Neural progenitor cell (in vitro differentiated cells): Measurements from ENCODE around the gene ARV1. TPM values are rescaled to one million over a fixed set of nuclear protein-coding genes. Genes with fewer than 3 reads are reported as not detected.
"Not testable (repeated sequence)": the region's sequence is repeated elsewhere in the genome, so short reads cannot be mapped to it uniquely, and the experiment has no call there.

Source experiments
- DNase-seq: peaks from one replicate; pipeline ENCODE4 v3.0.0-alpha.2; 2016; ENCODE audit warnings: low spot score
- H2AFZ ChIP-seq: fragments of 200-600 bp; sonication (generic); replicated peaks from 2 replicates; pipeline ENCODE4 v1.6.1; 2016; ENCODE audit warnings: antibody characterized with exemption
- H3F3A ChIP-seq: fragments of 200-600 bp; sonication (generic); 2 replicates; pipeline ENCODE4 v1.6.1; 2016; ENCODE audit warnings: antibody characterized with exemption, low read depth
- H3K27ac ChIP-seq: fragments of 200-600 bp; sonication (generic); 2 replicates; pipeline ENCODE4 v1.5.1; 2016; ENCODE audit warnings: mild to moderate bottlenecking
- H3K27me3 ChIP-seq: fragments of 200-600 bp; sonication (generic); 2 replicates; pipeline ENCODE4 v1.6.1; 2016; ENCODE audit warnings: mild to moderate bottlenecking, moderate library complexity
- H3K36me3 ChIP-seq: fragments of 200-600 bp; sonication (generic); 2 replicates; pipeline ENCODE4 v1.5.1; 2016
- H3K4me1 ChIP-seq: fragments of 200-600 bp; sonication (generic); 2 replicates; pipeline ENCODE4 v1.6.1; 2016; ENCODE audit warnings: mixed run types
- H3K4me2 ChIP-seq: fragments of 200-600 bp; sonication (generic); 2 replicates; pipeline ENCODE4 v1.6.1; 2016
- H3K4me3 ChIP-seq: fragments of 200-600 bp; sonication (generic); 2 replicates; pipeline ENCODE4 v1.5.1; 2016
- H3K79me2 ChIP-seq: fragments of 200-600 bp; sonication (generic); 2 replicates; pipeline ENCODE4 v1.6.1; 2016; ENCODE audit warnings: low read depth
- H3K9ac ChIP-seq: fragments of 200-600 bp; sonication (generic); 2 replicates; pipeline ENCODE4 v1.6.1; 2016
- H3K9me3 ChIP-seq: fragments of 200-600 bp; sonication (generic); 2 replicates; pipeline ENCODE4 v1.5.1; 2016; ENCODE audit warnings: low read depth
- H4K20me1 ChIP-seq: fragments of 200-600 bp; sonication (generic); 2 replicates; pipeline ENCODE4 v1.6.1; 2016; ENCODE audit warnings: low read depth
- H3K27ac Mint-ChIP-seq: 3 replicates; pipeline ENCODE4 v1.8.0; 2021; ENCODE audit warnings: mixed read lengths
- H3K27me3 Mint-ChIP-seq: 2 replicates; pipeline ENCODE4 v1.8.0; 2022; ENCODE audit warnings: low read depth, mild to moderate bottlenecking, inconsistent platforms, moderate library complexity, mixed read lengths; ENCODE audit not compliant: insufficient read depth
- H3K36me3 Mint-ChIP-seq: 3 replicates; pipeline ENCODE4 v1.8.0; 2021; ENCODE audit warnings: mixed read lengths
- H3K4me1 Mint-ChIP-seq: 3 replicates; pipeline ENCODE4 v1.8.0; 2021; ENCODE audit warnings: mixed read lengths
- H3K4me3 Mint-ChIP-seq: 3 replicates; pipeline ENCODE4 v1.8.0; 2021; ENCODE audit warnings: mild to moderate bottlenecking, moderate library complexity, mixed read lengths
- H3K9me3 Mint-ChIP-seq: 3 replicates; pipeline ENCODE4 v1.8.0; 2020; ENCODE audit warnings: mixed read lengths
- EZH2 ChIP-seq: fragments of 200-600 bp; sonication (generic); IDR thresholded peaks from 2 replicates; pipeline ENCODE4 v1.6.1; 2017; ENCODE audit warnings: antibody characterized with exemption, mild to moderate bottlenecking, moderate library complexity
- EZH2phosphoT487 ChIP-seq: fragments of 200-600 bp; sonication (generic); IDR thresholded peaks from 2 replicates; pipeline ENCODE4 v1.6.1; 2017; ENCODE audit warnings: antibody characterized with exemption
- total RNA-seq: library from RNA; depleted of rRNA; stranded (reverse); fragments of >200 nt; gene quantifications from 2 replicates; pipeline ENCODE4 v1.2.3, GENCODE V29; 2015; ENCODE audit warnings: low replicate concordance
- TF ChIP-seq, protein P1 (sequence below): fragments of 200-600 bp; sonication (generic); IDR thresholded peaks from 2 replicates; pipeline ENCODE4 v1.5.1; 2017; ENCODE audit warnings: antibody characterized with exemption, mild to moderate bottlenecking

The ARV1 gene
- total RNA-seq, 1 donor from 2014 or later: 23.3 TPM

DNA sequence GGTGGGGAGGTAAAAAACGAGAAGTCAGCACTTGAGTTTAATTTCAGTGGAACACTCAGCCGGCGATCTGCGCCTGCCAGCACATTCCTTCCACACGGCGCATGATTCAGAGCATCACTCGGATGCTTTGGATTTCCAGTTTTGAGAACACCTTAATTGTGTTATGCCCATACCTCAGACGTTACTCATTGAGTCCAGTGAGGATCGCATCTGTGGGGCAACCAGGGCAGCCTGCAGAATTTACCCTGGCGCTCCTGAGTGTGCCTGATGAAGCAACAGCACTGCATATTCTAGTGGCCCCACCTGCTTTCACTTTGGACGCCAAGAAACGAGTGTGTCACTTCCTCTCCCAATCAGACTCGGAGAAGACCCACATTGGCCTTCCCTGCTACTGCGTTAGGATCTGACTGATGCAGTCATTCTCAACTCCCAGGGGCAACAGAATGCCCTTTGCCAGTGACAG is 41.3 kb downstream of the ARV1 start:
- H3K27ac ChIP-seq: no peak overlapping the region
- DNase-seq: no peak
- TF ChIP-seq EZH2 (no peak), EZH2phosphoT487 (no peak)
- TF ChIP-seq, protein P1, sequence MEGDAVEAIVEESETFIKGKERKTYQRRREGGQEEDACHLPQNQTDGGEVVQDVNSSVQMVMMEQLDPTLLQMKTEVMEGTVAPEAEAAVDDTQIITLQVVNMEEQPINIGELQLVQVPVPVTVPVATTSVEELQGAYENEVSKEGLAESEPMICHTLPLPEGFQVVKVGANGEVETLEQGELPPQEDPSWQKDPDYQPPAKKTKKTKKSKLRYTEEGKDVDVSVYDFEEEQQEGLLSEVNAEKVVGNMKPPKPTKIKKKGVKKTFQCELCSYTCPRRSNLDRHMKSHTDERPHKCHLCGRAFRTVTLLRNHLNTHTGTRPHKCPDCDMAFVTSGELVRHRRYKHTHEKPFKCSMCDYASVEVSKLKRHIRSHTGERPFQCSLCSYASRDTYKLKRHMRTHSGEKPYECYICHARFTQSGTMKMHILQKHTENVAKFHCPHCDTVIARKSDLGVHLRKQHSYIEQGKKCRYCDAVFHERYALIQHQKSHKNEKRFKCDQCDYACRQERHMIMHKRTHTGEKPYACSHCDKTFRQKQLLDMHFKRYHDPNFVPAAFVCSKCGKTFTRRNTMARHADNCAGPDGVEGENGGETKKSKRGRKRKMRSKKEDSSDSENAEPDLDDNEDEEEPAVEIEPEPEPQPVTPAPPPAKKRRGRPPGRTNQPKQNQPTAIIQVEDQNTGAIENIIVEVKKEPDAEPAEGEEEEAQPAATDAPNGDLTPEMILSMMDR: no peak
- H3K36me3 ChIP-seq: no peaks in the 10 kb centered on the region
- Mint-ChIP-seq H3K27ac (no peak overlapping the region), H3K4me1 (no peaks in the 10 kb centered on the region), H3K4me3 (no peak overlapping the region), H3K27me3 (peaks cover 4% of the 10 kb centered on the region), H3K36me3 (peaks cover 11% of the 10 kb centered on the region), H3K9me3 (no peaks in the 10 kb centered on the region)
- no peak overlapping the region for H3K4me3 ChIP-seq
- H3F3A ChIP-seq: no peaks in the 10 kb centered on the region
- no peaks in the 10 kb centered on the region for H4K20me1 ChIP-seq
- H3K79me2 ChIP-seq: no peaks in the 10 kb centered on the region
- H3K9ac ChIP-seq: no peak overlapping the region
- no peaks in the 10 kb centered on the region for H3K4me1 ChIP-seq
- H3K4me2 ChIP-seq: no peak overlapping the region
- no peaks in the 10 kb centered on the region for H3K27me3 ChIP-seq
- H3K9me3 ChIP-seq: no peaks in the 10 kb centered on the region
- H2AFZ ChIP-seq: no peak overlapping the region

DNA sequence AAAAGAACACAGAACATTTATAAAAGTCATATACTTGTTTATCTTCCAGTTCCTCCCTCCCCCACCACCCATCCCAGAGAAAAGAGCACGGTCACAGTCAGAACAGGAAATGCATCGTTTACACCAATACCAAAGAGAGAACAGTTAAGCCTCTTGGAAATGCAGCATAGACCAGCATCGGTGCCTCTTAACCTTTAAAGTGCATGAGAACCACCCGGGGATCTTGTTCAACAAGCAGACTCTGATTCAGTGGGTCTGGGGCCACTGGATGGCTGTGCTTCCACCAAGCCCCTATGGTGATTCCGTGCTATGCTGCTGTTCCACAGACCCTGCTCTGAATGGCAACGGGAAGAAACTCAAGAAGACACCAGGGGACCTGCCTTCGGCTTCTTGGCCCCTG is 41.9 kb downstream of the ARV1 start:
- Mint-ChIP-seq H3K27ac (no peak overlapping the region), H3K4me1 (no peaks in the 10 kb centered on the region), H3K36me3 (peaks cover 11% of the 10 kb centered on the region), H3K27me3 (peaks cover 4% of the 10 kb centered on the region), H3K9me3 (no peaks in the 10 kb centered on the region), H3K4me3 (no peak overlapping the region)
- Histone ChIP-seq H2AFZ (no peak overlapping the region), H3K36me3 (no peaks in the 10 kb centered on the region), H3K4me2 (no peak overlapping the region), H3K27ac (no peak overlapping the region), H3K9ac (no peak overlapping the region), H3K4me1 (no peaks in the 10 kb centered on the region), H3K9me3 (no peaks in the 10 kb centered on the region), H4K20me1 (no peaks in the 10 kb centered on the region), H3F3A (no peaks in the 10 kb centered on the region), H3K27me3 (no peaks in the 10 kb centered on the region), H3K79me2 (no peaks in the 10 kb centered on the region), H3K4me3 (no peak overlapping the region)
- TF ChIP-seq, protein P1: no peak
- TF ChIP-seq EZH2phosphoT487: no peak
- no peak for TF ChIP-seq EZH2
- DNase-seq: no peak

DNA sequence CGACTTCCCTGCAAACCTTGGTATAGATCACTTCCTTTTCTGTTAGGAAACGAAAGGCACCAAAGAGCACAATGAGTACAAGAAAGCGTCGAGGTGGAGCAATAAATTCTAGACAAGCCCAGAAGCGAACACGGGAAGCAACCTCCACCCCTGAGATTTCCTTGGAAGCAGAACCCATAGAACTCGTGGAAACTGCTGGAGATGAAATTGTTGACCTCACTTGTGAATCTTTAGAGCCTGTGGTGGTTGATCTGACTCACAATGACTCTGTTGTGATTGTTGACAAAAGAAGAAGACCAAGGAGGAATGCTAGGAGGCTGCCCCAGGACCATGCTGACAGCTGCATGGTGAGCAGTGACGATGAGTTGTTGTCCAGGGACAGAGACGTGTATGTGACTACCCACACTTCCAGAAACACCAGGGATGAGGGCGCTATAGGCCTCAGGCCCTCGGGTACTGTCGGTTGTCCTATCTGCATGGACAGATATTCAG is 42.7 kb downstream of the ARV1 start:
- Mint-ChIP-seq H3K9me3 (no peaks in the 10 kb centered on the region), H3K4me1 (peaks cover 6% of the 10 kb centered on the region), H3K27ac (no peak overlapping the region), H3K36me3 (peaks cover 11% of the 10 kb centered on the region), H3K4me3 (no peak overlapping the region), H3K27me3 (peaks cover 4% of the 10 kb centered on the region)
- Histone ChIP-seq H3K4me2 (no peak overlapping the region), H3K4me1 (no peaks in the 10 kb centered on the region), H3F3A (no peaks in the 10 kb centered on the region), H3K9me3 (no peaks in the 10 kb centered on the region), H3K27ac (no peak overlapping the region), H2AFZ (no peak overlapping the region), H3K79me2 (no peaks in the 10 kb centered on the region), H3K9ac (no peak overlapping the region), H4K20me1 (no peaks in the 10 kb centered on the region), H3K4me3 (no peak overlapping the region), H3K36me3 (no peaks in the 10 kb centered on the region), H3K27me3 (peaks cover under 1% of the 10 kb centered on the region)
- no peak for DNase-seq
- TF ChIP-seq, protein P1: no peak
- no peak for TF ChIP-seq EZH2phosphoT487
- no peak for TF ChIP-seq EZH2

DNA sequence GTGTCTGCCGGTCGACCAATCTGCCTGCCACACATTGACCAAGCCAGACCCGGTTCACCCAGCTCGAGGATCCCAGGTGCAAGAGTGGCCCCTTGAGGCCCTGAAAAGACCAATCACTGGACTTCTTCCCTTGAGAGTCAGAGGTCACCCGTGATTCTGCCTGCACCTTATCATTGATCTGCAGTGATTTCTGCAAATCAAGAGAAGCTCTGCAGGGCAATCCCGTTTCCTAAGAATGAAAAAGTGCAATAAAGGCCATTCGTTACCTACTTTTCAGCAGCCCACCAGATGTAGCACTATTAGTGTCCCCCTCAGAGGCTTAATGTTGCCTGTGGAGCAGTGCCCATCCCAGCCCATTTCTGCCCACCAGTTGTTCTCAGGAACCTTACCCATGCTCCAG is 43.6 kb downstream of the ARV1 start:
- peaks cover 11% of the 10 kb centered on the region for H3K36me3 Mint-ChIP-seq
- DNase-seq, H3K4me2 ChIP-seq: not testable (repeated sequence)

More for the DNA sequence above, 43.6 kb downstream of the ARV1 start:
- not testable (repeated sequence) for H3K9me3 Mint-ChIP-seq, H3K36me3 ChIP-seq, H3K4me3 Mint-ChIP-seq, H3K27me3 Mint-ChIP-seq, H3F3A ChIP-seq, H4K20me1 ChIP-seq, H3K79me2 ChIP-seq, H3K4me3 ChIP-seq, H3K4me1 Mint-ChIP-seq, H3K9me3 ChIP-seq, H3K27ac Mint-ChIP-seq, H3K27ac ChIP-seq, H2AFZ ChIP-seq, H3K4me1 ChIP-seq, H3K9ac ChIP-seq
- H3K27me3 ChIP-seq: peaks cover 10% of the 10 kb centered on the region
